SK-N-SH (cell line): Measurements from ENCODE around the gene NFASC. TPM values are rescaled to one million over a fixed set of nuclear protein-coding genes. Genes with fewer than 3 reads are reported as not detected.
A peak's percentile ranks its signal among the peaks of the same experiment; 100 is the strongest.

Experiments used
- CTCF ChIA-PET: fragments of 300-600, 350-600 bp; formaldehyde crosslinking; extraction: SDS; loops from one replicate; lab custom pipeline; 2021; lab: Yijun Ruan, JAX
- POLR2A ChIA-PET: fragments of 350-600 bp; sonication (Branson Sonifier 250); formaldehyde crosslinking; extraction: SDS; loops from one replicate; lab custom pipeline; 2020; ENCODE audit warnings: antibody characterized with exemption, inconsistent platforms; lab: Yijun Ruan, JAX
- DNase-seq: peaks from one replicate; pipeline ENCODE4 v3.0.0; 2012
- H2AFZ ChIP-seq: fragments of 200-600 bp; sonication (generic); 2 replicates; pipeline ENCODE4 v1.8.1; 2016; ENCODE audit warnings: antibody characterized with exemption, mild to moderate bottlenecking, low read depth
- H3F3A ChIP-seq: fragments of 200-600 bp; sonication (generic); replicated peaks from 2 replicates; pipeline ENCODE3; 2016; ENCODE audit warnings: antibody characterized with exemption, mild to moderate bottlenecking; ENCODE audit not compliant: insufficient read depth
- H3K27ac ChIP-seq, 2 experiments: fragments of 200-500 bp in 1 of 2; fragments of 200-600 bp in 1 of 2; sonication (Bioruptor generic) in 1 of 2; sonication (generic), shearing (Covaris generic) in 1 of 2; 2 replicates each; pipeline versions ENCODE4 v1.5.1 to v1.6.1; 2014 to 2016; ENCODE audit warnings: low read depth in 2 of 2, inconsistent platforms in 1 of 2, low read length in 1 of 2, mild to moderate bottlenecking in 1 of 2, mixed read lengths in 1 of 2
- H3K27me3 ChIP-seq: fragments of 200-600 bp; sonication (generic), shearing (Covaris generic); 2 replicates; pipeline ENCODE4 v1.6.1; 2016; ENCODE audit warnings: mixed run types; ENCODE audit not compliant: insufficient read depth
- H3K36me3 ChIP-seq, 2 experiments: fragments of 200-500 bp in 1 of 2; fragments of 200-600 bp in 1 of 2; sonication (Bioruptor generic) in 1 of 2; sonication (generic) in 1 of 2; replicated peaks in 1 of 2; 2 replicates each; pipeline versions ENCODE3 to v1.5.1; 2014 to 2016; ENCODE audit warnings: low read length in 1 of 2, mild to moderate bottlenecking in 1 of 2; ENCODE audit not compliant: insufficient read depth in 2 of 2, control insufficient read depth in 1 of 2
- H3K4me1 ChIP-seq, 2 experiments: fragments of 200-500 bp in 1 of 2; fragments of 200-600 bp in 1 of 2; sonication (Bioruptor generic) in 1 of 2; sonication (generic), shearing (Covaris generic) in 1 of 2; 2 replicates each; pipeline versions ENCODE4 v1.5.1 to v1.6.1; 2014 to 2016; ENCODE audit warnings: low read depth in 1 of 2, low read length in 1 of 2, mixed run types in 1 of 2; ENCODE audit not compliant: insufficient read depth in 2 of 2, control insufficient read depth in 1 of 2
- H3K4me2 ChIP-seq: fragments of 200-600 bp; sonication (generic), shearing (Covaris generic); 2 replicates; pipeline ENCODE4 v1.6.1; 2017; ENCODE audit warnings: mixed run types
- H3K4me3 ChIP-seq, 2 experiments: fragments of 200-500 bp in 1 of 2; fragments of 200-600 bp in 1 of 2; sonication (Bioruptor generic) in 1 of 2; sonication (generic), shearing (Covaris generic) in 1 of 2; 2 replicates each; pipeline versions ENCODE4 v1.5.1 to v1.8.1; 2014 to 2016; ENCODE audit warnings: low read depth in 2 of 2, inconsistent platforms in 1 of 2, low read length in 1 of 2, mild to moderate bottlenecking in 1 of 2, mixed read lengths in 1 of 2, moderate library complexity in 1 of 2
- H3K79me2 ChIP-seq: fragments of 200-600 bp; sonication (generic); 2 replicates; pipeline ENCODE4 v1.8.1; 2017; ENCODE audit warnings: mild to moderate bottlenecking; ENCODE audit not compliant: insufficient read depth
- H3K9ac ChIP-seq: fragments of 200-600 bp; sonication (generic); 2 replicates; pipeline ENCODE4 v1.6.1; 2017; ENCODE audit warnings: mixed run types
- H3K9me2 ChIP-seq: fragments of 200-600 bp; sonication (generic); 2 replicates; pipeline ENCODE4 v1.6.1; 2017; ENCODE audit warnings: mixed run types
- H3K9me3 ChIP-seq: fragments of 200-600 bp; sonication (generic); 2 replicates; pipeline ENCODE4 v1.6.1; 2017; ENCODE audit warnings: mixed run types, mild to moderate bottlenecking, moderate library complexity
- H4K20me1 ChIP-seq: fragments of 200-600 bp; sonication (generic); 2 replicates; pipeline ENCODE4 v1.6.1; 2017; ENCODE audit warnings: mild to moderate bottlenecking, mixed run types; ENCODE audit not compliant: insufficient read depth
- CTCF ChIP-seq: fragments of 200-600 bp; sonication (generic); IDR thresholded peaks from 2 replicates; pipeline ENCODE4 v1.6.1; 2017; ENCODE audit warnings: antibody characterized with exemption, mild to moderate bottlenecking, moderate library complexity
- FOXJ3 ChIP-seq: sonication (generic); formaldehyde crosslinking; IDR thresholded peaks from 2 replicates; pipeline ENCODE4 v1.5.1; 2020; ENCODE audit warnings: mild to moderate bottlenecking, missing genetic modification reagents
- FOXM1 ChIP-seq: IDR thresholded peaks from 2 replicates; pipeline ENCODE4 v1.4.0; 2012; ENCODE audit warnings: low read depth, mild to moderate bottlenecking
- GABPA ChIP-seq: IDR thresholded peaks from 2 replicates; pipeline ENCODE4 v1.4.0; 2012; ENCODE audit warnings: low read depth, mild to moderate bottlenecking
- GATA2 ChIP-seq: sonication (generic); formaldehyde crosslinking; IDR thresholded peaks from 2 replicates; pipeline ENCODE4 v1.5.0; 2020; ENCODE audit warnings: mild to moderate bottlenecking, missing genetic modification reagents
- IRF3 ChIP-seq: fragments of 150-350 bp; IDR thresholded peaks from 2 replicates; pipeline ENCODE4 v1.6.1; 2016; ENCODE audit warnings: mild to moderate bottlenecking, low read depth, low read length
- MXI1 ChIP-seq: IDR thresholded peaks from 2 replicates; pipeline ENCODE4 v1.6.1; 2012; ENCODE audit warnings: mild to moderate bottlenecking, low read depth, low read length, improper control_type of control experiment
- POLR2AphosphoS5 ChIP-seq: IDR thresholded peaks from 2 replicates; pipeline ENCODE4 v1.6.1; 2012; ENCODE audit warnings: low read depth, low read length
- RCOR1 ChIP-seq: fragments of 150-350 bp; IDR thresholded peaks from 2 replicates; pipeline ENCODE4 v1.6.1; 2017; ENCODE audit warnings: antibody characterized with exemption, low read length
- SIN3A ChIP-seq: IDR thresholded peaks from 2 replicates; pipeline ENCODE4 v1.6.1; 2012; ENCODE audit warnings: low read depth, mild to moderate bottlenecking, low read length, moderate library complexity, borderline replicate concordance
- TAF1 ChIP-seq: IDR thresholded peaks from 2 replicates; pipeline ENCODE4 v1.6.1; 2012; ENCODE audit warnings: low read depth, mild to moderate bottlenecking, low read length, moderate library complexity, borderline replicate concordance
- TEAD4 ChIP-seq: IDR thresholded peaks from 2 replicates; pipeline ENCODE4 v1.4.0; 2012; ENCODE audit warnings: mild to moderate bottlenecking, borderline replicate concordance; ENCODE audit not compliant: insufficient read depth
- USF2 ChIP-seq: fragments of 150-350 bp; IDR thresholded peaks from 2 replicates; pipeline ENCODE4 v1.6.1; 2017; ENCODE audit warnings: antibody characterized with exemption, low read length, low read depth, borderline replicate concordance
- YY1 ChIP-seq: IDR thresholded peaks from 2 replicates; pipeline ENCODE4 v1.4.0; 2012; ENCODE audit warnings: low read depth, mild to moderate bottlenecking
- WGBS: methylation state at CpG from one replicate; pipeline ENCODE4 v1.1.6; 2017; ENCODE audit warnings: low lambda C conversion rate; 5-methylcytosine and 5-hydroxymethylcytosine counted together
- polyA plus RNA-seq, 3 experiments: library from polyadenylated mRNA; depleted of rRNA; stranded (reverse); fragments of >200 nt; gene quantifications; 2 replicates each; pipeline ENCODE4 v1.2.3, GENCODE V29; 2012

Gene NFASC
- polyA plus RNA-seq, 1 of the 3 experiments (the other 2 are of a cell fraction), result 6.0 TPM

- Histone ChIP-seq H3K9ac (no peak overlapping the region), H4K20me1 (no peaks in the 10 kb centered on the region), H3K4me3 (no peak overlapping the region), H3K4me2 (no peak overlapping the region), H3K4me1 (peaks cover 0 to 19% of the 10 kb centered on the region in 2 experiments; a peak in 1 of 4 replicates)
- 77% methylated on average over 5 of the region's 7 CpGs for WGBS
- TF ChIP-seq SIN3A (no peak), GABPA (no peak)
- TF ChIP-seq, all 33 proteins: peak for 0
- H3K36me3 ChIP-seq, result no peaks in the 10 kb centered on the region
- no peaks in the 10 kb centered on the region for H3K27me3 ChIP-seq
- no peaks in the 10 kb centered on the region for H3K79me2 ChIP-seq
- H3K9me3 ChIP-seq, result no peaks in the 10 kb centered on the region
- H2AFZ ChIP-seq, result no peak overlapping the region
- no peak overlapping the region for H3K27ac ChIP-seq
- H3F3A ChIP-seq, result no peaks in the 10 kb centered on the region
- CTCF ChIA-PET, result interaction anchor here (1.7 to 26.4 kb wide), 3 partner anchors 14 to 211 kb away, joined by 3 to 756 read pairs (median 99); no protein-coding TSS in a partner anchor
- DNase-seq, result no peak
- no peaks in the 10 kb centered on the region for H3K9me2 ChIP-seq
- POLR2A ChIA-PET, result no interaction called here
These were observed 132.0 kb downstream of the NFASC start for GRCh38 chr1:205002705-205003104.

- Histone ChIP-seq H3K27ac (no peak overlapping the region), H3K4me1 (peaks cover 0 to 19% of the 10 kb centered on the region in 2 experiments; a peak in 1 of 4 replicates), H2AFZ (no peak overlapping the region), H3F3A (no peaks in the 10 kb centered on the region), H3K27me3 (no peaks in the 10 kb centered on the region), H3K4me3 (no peak overlapping the region), H3K79me2 (no peaks in the 10 kb centered on the region), H3K9me2 (no peaks in the 10 kb centered on the region), H3K9ac (no peak overlapping the region), H4K20me1 (no peaks in the 10 kb centered on the region), H3K36me3 (no peaks in the 10 kb centered on the region), H3K9me3 (no peaks in the 10 kb centered on the region), H3K4me2 (no peak overlapping the region)
- WGBS, result 46% methylated on average over 10 of the region's 10 CpGs
- TF ChIP-seq FOXM1, result no peak
- no peak for TF ChIP-seq YY1
- TF ChIP-seq SIN3A, result no peak
- TF ChIP-seq RCOR1, result no peak
- TF ChIP-seq POLR2AphosphoS5, result no peak
- TF ChIP-seq USF2, result no peak
- TF ChIP-seq CTCF, result no peak
- TF ChIP-seq FOXJ3 (CRISPR knock-in tag), result no peak
- no peak for TF ChIP-seq MXI1
- no peak for TF ChIP-seq TAF1
- no peak for TF ChIP-seq GATA2 (CRISPR knock-in tag)
- no peak for TF ChIP-seq IRF3
- TF ChIP-seq TEAD4, result no peak
- DNase-seq, result peak; percentile 63
- ChIA-PET CTCF (interaction anchor here (1.1 to 26.4 kb wide), 5 partner anchors 10 to 322 kb away, joined by 3 to 756 read pairs (median 4); no protein-coding TSS in a partner anchor), POLR2A (interaction anchor here (0.6 to 1.1 kb wide), 2 partner anchors 11 to 51 kb away, joined by 3 read pairs; no protein-coding TSS in a partner anchor)
These were observed 132.9 kb downstream of the NFASC start for GRCh38 chr1:205003358-205004131.
